Kidney (tissue), 14 donors: ENCODE data around the gene CCDC85C. TPM values are rescaled to one million over a fixed set of nuclear protein-coding genes. Genes with fewer than 3 reads are reported as not detected.

Source experiments
- DNase-seq, 5 donors: peaks; one replicate each; pipeline ENCODE4 v3.0.0-alpha.2; 2013 to 2020
- FAIRE-seq: peaks from 2 replicates; lab custom pipeline; 2012; peaks lifted over from hg19 to GRCh38; lab: Jason Lieb, UNC
- H3K27ac ChIP-seq, 2 donors: one replicate each; pipeline ENCODE4 v1.7.0; 2013; ENCODE audit warnings: low read depth in 2 of 2, low read length in 2 of 2, inconsistent platforms in 1 of 2
- H3K27me3 ChIP-seq: one replicate; pipeline ENCODE4 v1.7.1; 2013; ENCODE audit warnings: low read length, inconsistent platforms; ENCODE audit not compliant: control insufficient read depth, insufficient read depth
- H3K36me3 ChIP-seq, 3 donors: one replicate each; pipeline versions ENCODE4 v1.7.0 to v1.7.1; 2013; ENCODE audit warnings: low read length in 3 of 3, control low read depth in 1 of 3, inconsistent platforms in 1 of 3; ENCODE audit not compliant: insufficient read depth in 3 of 3, control insufficient read depth in 2 of 3
- H3K4me1 ChIP-seq, 3 donors: one replicate each; pipeline versions ENCODE4 v1.7.0 to v1.7.1; 2013; ENCODE audit warnings: low read length in 3 of 3, inconsistent platforms in 1 of 3, low read depth in 1 of 3; ENCODE audit not compliant: control insufficient read depth in 2 of 3, insufficient read depth in 2 of 3
- H3K4me3 ChIP-seq, 3 donors: one replicate each; pipeline versions ENCODE4 v1.7.0 to v1.8.1; 2013; ENCODE audit warnings: low read length in 3 of 3, control low read depth in 1 of 3, inconsistent platforms in 1 of 3
- H3K9ac ChIP-seq, 3 donors: one replicate each; pipeline versions ENCODE4 v1.7.0 to v1.7.1; 2013; ENCODE audit warnings: low read length in 3 of 3, control low read depth in 1 of 3, inconsistent platforms in 1 of 3
- H3K9me3 ChIP-seq, 3 donors: one replicate each; pipeline versions ENCODE4 v1.7.0 to v1.7.1; 2013; ENCODE audit warnings: low read length in 3 of 3, control low read depth in 1 of 3, inconsistent platforms in 1 of 3; ENCODE audit not compliant: control insufficient read depth in 2 of 3, insufficient read depth in 1 of 3
- intact Hi-C: fragments of 100-400 bp; cut with DNase I; formaldehyde crosslinking; loops from one replicate; pipeline ENCODE4 v1.11.1; 2022
- polyA plus RNA-seq: library from polyadenylated mRNA; stranded (reverse); fragments of 350-450 nt; fragmentation: Illumina TruSeq; extraction: RNeasy Lipid Tissue Mini Kit (QIAGEN cat#74804); gene quantifications from one replicate; pipeline ENCODE4 v1.2.3, GENCODE V29; 2014; ENCODE audit warnings: low read depth, low replicate concordance; ENCODE audit not compliant: insufficient read depth
- total RNA-seq: library from RNA; stranded (reverse); fragmentation: NEBNext Ultra II Directional; extraction: Animal tissue kit (Norgen Biotek cat#: 25700); gene quantifications from one replicate; pipeline ENCODE4 v1.2.1, GENCODE V29; 2021
- TF ChIP-seq, protein P1 (sequence below): IDR thresholded peaks from 3 replicates; pipeline ENCODE4 v1.5.1; 2012; ENCODE audit warnings: mild to moderate bottlenecking, moderate library complexity, borderline replicate concordance; ENCODE audit not compliant: insufficient read depth; ENCODE audit errors: extremely low read depth
- donor health status: control.
- donor health status: control.
- donor health status: control.
- donor health status: control.
- donor health status: control.
- donor health status: DM: yes; HTN: yes; CAD: no.
- donor health status: Normal renal cell carcinoma (clear cell type).

The CCDC85C gene
- total and polyA plus RNA-seq, 2 donors from 2014 or later, result 14.7 to 21.4 TPM

DNA sequence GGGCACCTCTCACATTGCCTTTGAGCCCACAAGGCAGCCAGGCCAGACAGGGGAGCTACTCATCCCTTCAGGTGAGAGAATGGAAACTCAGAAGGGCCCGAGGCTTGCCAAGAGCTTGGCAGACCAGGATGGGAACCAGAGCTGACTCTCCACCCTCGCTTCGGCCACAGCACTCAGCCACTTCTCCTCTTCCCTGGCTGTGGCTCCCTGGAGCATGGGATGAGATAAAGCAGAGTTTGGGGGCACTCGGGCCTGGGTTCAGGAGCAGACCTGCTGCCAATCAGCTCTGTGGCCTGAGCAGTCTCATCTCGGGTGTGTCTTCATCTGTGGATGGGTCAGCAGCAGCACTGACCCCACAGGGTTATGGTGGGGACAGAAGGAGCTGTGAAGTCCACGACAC, 20.0 kb upstream of the CCDC85C start:
- Histone ChIP-seq H3K9me3 (no peaks in the 10 kb centered on the region), H3K27ac (no peak overlapping the region), H3K4me1 (peaks cover 0 to 5% (median 0%) of the 10 kb centered on the region in 3 donors), H3K4me3 (no peak overlapping the region), H3K36me3 (no peaks in the 10 kb centered on the region), H3K27me3 (no peaks in the 10 kb centered on the region), H3K9ac (no peak overlapping the region)
- DNase-seq (peak in 1 of 5 donors; percentile 38), FAIRE-seq (no peak)
- TF ChIP-seq, protein P1, sequence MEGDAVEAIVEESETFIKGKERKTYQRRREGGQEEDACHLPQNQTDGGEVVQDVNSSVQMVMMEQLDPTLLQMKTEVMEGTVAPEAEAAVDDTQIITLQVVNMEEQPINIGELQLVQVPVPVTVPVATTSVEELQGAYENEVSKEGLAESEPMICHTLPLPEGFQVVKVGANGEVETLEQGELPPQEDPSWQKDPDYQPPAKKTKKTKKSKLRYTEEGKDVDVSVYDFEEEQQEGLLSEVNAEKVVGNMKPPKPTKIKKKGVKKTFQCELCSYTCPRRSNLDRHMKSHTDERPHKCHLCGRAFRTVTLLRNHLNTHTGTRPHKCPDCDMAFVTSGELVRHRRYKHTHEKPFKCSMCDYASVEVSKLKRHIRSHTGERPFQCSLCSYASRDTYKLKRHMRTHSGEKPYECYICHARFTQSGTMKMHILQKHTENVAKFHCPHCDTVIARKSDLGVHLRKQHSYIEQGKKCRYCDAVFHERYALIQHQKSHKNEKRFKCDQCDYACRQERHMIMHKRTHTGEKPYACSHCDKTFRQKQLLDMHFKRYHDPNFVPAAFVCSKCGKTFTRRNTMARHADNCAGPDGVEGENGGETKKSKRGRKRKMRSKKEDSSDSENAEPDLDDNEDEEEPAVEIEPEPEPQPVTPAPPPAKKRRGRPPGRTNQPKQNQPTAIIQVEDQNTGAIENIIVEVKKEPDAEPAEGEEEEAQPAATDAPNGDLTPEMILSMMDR, result no peak
- intact Hi-C loops, result no loop called here

DNA sequence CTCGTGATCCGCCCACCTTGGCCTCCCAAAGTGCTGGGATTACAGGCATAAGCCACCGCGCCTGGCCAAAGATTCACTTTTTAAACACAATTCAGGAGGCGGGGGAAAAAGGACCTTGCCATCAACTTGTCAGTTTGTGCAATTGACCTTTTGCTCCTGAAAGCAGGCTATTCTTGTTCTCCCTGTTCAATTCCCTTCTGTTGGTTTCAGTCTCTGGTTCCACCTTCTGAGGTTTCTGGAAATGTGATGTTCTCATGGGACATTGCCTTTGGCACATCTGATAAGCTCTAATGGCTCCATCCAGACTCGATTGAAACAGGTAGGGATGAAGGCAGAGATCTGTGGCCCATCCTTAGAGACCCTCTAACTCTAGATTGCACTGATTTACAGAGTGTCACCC, 17.9 kb upstream of the CCDC85C start:
- FAIRE-seq, result no peak

DNA sequence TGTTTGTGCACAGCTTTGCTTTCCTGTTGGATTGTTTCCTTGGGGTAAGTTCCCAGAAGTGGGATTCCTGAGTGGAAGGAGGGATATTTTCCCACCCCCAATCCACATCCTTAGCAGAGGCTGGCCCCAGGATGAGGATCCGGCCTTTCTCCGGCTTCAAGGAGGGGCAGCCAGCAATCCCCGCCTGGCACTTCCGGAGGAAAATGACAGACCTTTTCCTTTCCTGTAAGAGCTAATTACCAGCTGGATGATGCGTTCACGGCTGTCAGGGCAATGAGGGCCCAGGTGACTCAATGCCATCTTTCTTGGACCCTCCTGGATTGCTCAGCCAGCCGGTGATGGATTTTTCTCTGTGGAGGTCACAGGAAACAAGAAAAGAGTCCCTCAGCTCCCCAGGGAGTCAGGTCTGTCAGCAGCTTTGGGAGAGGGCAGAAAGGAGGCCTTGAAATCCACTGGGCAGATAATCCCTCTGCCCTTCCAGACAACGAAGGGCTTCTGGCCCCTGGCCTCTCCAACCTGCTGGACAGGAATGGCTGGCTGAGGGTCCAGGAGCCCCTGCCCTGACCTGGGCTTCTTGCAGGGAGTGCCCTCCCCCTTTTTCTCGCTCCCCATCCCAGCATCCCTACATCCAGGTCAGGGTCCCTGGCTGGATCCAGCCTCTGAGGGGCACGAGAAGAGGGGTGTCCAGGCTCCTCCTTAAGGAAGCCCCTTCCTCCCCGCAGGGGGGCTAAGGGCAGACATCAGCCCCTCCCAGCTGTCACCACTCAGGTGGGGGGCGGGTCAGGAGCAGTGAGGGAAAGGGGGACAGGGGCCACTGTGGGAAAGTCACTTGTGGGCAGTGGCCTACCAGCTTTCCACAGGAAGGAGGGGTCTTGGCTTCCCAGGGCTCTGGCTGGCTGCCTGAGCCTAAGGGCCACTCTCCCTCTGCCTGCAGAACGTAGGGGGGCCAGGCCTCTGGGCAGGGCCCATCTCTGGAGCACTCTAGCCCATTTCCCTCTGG, 16.1 kb upstream of the CCDC85C start:
- TF ChIP-seq, protein P1, result no peak
- no peaks in the 10 kb centered on the region for H3K9me3 ChIP-seq
- intact Hi-C loops, result no loop called here
- H3K4me3 ChIP-seq, result no peak overlapping the region
- H3K4me1 ChIP-seq, result peaks cover 0 to 6% (median 2%) of the 10 kb centered on the region in 3 donors
- H3K27me3 ChIP-seq, result no peaks in the 10 kb centered on the region
- peak in 3 of 5 donors; percentile 32 to 81 (median 62) for DNase-seq
- no peaks in the 10 kb centered on the region for H3K36me3 ChIP-seq
- no peak overlapping the region for H3K27ac ChIP-seq
- H3K9ac ChIP-seq, result no peak overlapping the region
- FAIRE-seq, result no peak

More for the DNA sequence above, 17.9 kb upstream of the CCDC85C start:
- Histone ChIP-seq H3K27ac (no peak overlapping the region), H3K36me3 (no peaks in the 10 kb centered on the region), H3K27me3 (no peaks in the 10 kb centered on the region), H3K4me1 (peaks cover 0 to 2% (median 1%) of the 10 kb centered on the region in 3 donors), H3K4me3 (no peak overlapping the region), H3K9me3 (no peaks in the 10 kb centered on the region), H3K9ac (no peak overlapping the region)
- TF ChIP-seq, protein P1, result no peak
- DNase-seq, result no peak
- intact Hi-C loops, result no loop called here
